HG02943 (cell line): ENCODE measurements around the gene CCDC70.
A peak's percentile ranks its signal among the peaks of the same experiment; 100 is the strongest.
"Not testable (repeated sequence)": the region's sequence is repeated elsewhere in the genome, so short reads cannot be mapped to it uniquely, and the experiment has no call there.

Experiments used
- ATAC-seq: cut with Tn5 transposase; IDR thresholded peaks from one replicate; pipeline ENCODE4 v1.9.1; 2021; ENCODE audit warnings: mild to moderate bottlenecking, low read depth, moderate library complexity; ENCODE audit not compliant: unreplicated experiment

The CCDC70 gene

DNA sequence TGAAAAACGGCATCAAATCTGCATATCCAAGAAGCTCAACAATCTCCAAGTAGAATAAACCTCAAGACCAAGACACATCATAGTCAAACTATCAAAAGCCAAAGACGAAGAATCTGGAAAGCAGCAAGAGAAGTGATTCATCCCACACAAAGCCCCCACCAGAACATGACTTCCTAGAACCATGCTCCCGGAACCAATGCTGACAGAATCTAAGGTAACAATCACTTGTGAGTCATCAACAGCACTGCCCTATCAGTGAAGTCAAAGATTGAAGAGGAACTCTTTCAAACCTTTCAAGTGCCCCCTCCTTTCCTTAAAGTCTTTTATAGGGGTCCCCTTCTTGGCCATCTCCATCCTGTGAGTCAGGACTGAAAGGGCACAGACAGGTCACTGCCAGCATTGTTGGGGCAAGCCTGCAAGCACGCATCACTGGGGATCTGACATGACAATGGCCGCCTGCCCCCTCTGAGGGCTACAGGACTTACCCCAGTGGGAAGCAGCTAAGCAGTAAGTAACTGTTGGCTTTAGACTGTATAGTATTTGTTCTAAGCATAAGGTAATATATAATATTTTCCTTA is at the start of gene CCDC70:
CCDC70 (plus strand) TSS at position 247 of the 578 bp plus-strand sequence. CDS start 3,443 bp downstream, outside the sequence.
- no peak for ATAC-seq

DNA sequence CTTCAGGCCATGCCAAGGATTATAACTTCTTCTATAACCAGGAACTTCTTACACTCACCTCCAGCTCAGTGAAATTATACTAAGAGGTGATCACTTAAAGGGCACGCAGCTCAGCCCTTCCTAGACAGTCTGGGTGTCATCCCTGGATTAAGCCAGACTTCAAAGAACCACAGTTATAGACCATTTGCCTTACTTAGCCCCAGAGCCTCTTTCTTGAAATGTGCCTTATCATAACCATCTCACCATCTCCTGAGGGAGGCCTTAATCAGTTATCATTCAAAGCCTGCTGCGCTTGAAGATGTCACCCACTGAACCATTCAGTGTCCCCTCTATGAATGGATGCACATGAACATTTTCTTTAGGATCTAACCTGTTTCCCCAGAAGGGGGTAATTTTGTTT is 47.7 kb upstream of the CCDC70 start:
- ATAC-seq, result no peak

DNA sequence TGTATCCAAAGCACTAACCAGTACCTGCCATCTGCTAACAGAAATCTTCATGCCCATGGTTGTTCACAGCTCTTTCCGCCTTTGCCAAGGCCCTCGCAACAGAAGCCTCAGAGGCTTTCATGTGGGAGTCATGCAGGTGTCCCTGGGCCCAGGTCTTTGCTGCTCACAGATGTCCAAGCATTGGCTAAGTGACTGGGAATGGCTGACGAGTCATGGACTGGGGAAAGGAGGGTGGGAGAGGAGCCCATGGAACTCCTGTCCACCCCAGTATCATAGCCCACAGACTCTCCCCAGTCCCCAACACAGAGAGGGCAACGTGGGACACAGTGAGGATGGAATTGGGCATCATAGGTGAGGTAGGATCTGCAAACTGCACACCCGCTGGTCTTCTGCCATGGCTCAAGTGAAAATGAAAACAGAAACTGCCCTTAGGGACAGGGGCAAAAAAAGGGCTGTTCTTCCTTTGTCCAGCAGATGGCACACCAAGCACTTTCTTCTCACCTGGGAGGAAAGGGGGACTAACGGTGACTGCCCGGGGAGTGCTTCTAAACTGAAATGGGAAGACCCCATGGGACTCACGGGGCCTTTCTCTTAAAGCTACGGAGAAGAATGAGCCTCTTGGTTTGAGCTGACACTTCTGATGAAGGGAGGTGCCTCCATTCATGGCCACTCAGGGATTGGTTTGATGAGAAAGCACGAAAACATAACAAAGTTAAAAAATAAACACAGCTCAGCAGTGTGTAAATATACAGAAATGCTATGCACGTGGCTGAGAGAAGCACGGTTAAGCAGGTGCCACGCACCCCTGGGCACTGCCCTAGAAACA is 46.7 kb upstream of the CCDC70 start:
- ATAC-seq, result peak; percentile 64

DNA sequence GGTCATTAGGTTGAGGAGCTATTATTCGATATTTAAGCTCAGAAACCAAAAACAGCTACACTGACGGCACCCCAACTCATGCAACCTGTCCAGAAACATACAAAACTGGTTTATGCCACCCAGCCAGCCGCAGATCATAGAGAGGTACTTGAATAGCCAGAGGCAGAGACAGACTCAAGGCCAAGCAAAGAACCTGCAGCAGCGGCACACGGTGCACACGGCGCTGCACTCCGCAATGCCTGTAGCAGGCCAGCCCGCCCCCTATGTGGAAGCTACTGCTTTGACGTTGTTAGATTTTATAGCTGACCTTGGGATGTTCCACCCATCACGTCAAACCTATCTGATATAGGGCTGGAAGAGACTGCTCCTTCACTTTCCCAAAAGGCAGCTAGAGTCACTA is 45.9 kb upstream of the CCDC70 start:
- no peak for ATAC-seq

DNA sequence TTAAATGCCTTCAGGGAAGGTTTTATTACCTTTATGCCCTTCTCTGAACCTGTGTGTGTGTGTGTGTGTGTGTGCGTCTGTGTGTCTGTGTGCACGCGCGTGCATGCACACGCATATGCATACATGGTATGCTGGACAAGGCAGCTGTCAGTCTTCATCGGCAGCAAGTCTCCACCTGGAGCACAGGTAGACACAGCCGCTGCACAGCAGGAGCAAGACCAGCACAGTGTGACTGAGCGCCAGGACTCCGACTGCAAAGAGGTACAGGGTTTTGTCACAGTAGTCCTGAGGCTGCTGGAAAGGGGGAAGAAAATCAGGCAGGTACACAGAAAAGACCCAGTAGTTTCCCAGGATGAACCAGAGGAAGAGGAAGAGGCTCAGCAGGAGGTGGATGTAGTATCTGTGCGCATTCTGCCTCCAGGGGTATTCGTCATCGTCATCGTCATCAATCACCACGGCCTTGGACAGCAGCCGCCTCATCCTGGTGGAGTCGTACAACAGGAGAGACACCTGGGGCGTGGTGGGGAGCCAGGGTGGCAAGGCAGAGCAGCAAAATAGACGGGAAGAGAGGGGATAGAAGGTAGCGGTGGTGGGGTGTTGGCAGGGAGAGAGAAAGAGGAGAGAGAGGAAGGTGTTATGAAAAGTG is 45.0 kb upstream of the CCDC70 start:
- ATAC-seq, result no peak

DNA sequence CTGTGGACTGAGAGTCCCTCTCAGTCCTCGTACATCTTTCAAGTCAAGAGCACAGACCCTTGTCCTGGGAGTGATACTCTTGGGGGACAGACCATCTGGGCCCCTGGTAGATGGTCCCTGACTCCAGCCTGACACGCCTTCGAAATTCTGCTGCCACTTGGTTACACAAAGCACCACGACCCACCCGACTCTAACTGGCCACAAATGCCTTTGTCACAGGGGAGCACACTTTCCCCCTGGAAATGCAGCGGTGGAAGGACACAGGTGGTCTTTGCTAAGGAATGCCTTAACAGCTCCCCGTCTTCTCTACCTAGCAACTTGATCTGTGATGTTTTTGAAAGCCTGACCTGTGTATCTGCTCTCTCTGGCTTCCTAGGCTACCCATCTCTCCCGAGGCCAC is 44.1 kb upstream of the CCDC70 start:
- ATAC-seq, result no peak

DNA sequence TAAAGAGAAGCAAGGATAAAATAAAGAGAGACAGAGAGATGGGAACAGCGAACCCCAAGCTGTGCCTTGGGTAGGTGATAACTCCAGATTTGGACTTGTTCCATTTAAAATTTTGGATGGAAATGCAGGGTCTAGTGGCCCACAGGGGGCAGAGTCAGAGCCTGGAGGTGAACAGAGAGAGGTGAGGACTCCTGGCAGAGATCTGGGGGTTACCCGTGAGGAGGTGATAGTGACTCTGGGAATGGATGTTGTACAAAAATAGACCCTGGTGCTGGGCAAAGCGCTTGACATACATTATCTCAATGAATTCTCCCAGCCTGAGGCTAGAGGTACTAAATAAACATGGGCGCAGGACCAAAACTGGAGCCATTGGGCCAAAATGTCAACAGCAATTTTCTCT is 43.5 kb upstream of the CCDC70 start:
- ATAC-seq, result no peak

DNA sequence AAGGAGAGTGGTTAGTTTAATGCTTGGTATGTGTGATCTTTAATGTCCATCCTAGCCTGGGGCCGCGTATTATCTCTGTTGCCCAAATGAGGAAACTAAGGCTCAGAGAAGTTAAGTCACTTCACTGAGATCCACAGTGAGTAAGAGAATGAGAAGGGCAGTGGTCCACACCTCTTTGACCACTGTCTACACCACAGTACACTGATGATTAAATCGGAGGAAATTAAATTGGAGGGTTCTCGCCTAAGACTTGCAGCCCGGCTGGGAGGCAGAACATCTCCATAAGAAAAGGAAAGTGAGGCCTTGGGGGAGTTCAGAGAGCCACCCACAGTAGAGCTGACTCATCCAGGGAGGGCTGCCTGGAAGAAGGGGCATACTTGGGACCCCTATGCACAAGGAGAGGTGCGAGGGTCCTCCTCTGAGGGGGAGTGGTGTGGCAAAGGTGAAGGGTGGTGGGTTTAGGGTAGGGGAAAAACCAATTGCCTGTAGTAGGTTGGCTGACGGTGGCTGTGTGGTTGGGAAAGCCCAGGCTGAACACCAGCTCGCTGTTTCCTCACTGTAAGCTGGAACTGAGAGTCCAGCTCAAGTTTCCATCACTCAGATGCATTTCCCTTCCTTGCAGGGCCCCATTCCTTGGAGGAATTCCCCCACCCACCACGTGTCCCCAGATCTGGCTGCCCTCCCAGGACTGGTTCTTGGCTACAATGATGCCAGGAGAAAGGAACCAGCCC is 42.8 kb upstream of the CCDC70 start:
- ATAC-seq, result no peak

DNA sequence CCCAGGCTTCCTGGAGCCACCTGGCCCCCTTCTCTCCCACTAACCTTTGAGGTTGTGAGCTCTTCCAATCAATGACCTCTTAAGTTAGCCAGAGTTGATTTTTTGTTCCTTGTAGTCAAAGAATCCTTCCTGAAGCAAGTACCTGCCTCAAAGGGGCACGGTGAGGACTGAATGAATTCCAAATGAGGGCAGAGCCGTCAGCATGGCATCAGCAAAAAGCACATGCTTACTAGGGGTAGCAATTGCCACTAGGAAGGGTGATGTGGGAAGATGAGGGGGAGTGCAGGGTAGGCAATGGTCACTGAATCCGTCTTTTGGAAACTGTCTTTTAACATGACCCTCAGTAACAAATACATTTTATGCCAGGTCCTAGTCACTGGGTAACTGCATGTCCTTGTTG is 42.2 kb upstream of the CCDC70 start:
- ATAC-seq, result no peak

DNA sequence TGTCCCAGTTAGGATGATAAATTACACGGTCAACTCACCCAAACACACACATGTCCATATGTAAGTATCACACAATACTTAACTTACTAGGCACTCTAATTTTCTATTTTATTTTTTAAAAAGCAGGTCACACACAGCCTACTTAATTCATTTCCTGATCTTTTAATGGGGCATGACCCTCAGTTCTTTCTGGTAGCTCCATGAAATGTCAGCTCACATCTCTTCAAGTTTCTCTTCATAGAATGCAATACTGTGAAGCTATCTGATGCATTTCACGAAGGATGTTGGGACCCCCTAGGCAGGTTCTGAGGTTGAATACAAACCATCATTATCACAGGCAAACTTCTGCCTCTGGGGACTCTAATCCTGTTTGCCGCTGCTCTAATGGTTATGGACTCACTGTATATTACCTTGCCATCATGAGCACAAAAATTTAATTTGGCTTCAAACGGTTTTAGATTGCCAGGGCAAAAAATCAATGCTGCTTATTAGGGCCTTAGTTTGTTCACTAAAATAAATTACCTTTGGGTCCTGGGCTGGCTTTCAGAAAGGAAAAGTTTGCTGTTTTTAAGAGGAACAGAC is 41.7 kb upstream of the CCDC70 start:
- ATAC-seq, result no peak

DNA sequence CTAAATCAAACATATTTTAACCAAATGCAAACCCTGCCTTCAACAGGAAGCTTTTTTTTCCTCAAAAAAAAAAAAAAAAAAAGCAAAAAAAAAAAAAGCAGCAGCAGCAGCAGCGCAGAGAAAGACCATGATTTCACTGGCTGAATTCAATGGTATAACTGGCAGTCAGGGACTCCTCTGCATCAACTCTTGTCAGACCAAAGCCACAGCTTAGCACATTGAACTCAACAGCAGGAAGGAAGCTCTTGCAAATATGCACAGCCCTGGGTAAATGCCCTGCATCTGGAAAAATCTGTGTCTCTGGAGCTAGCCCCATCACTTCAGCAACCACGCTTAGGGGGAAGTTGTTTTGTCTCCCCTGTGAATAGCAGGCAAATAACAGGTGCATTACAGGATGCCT is 40.2 kb upstream of the CCDC70 start:
- no peak for ATAC-seq

DNA sequence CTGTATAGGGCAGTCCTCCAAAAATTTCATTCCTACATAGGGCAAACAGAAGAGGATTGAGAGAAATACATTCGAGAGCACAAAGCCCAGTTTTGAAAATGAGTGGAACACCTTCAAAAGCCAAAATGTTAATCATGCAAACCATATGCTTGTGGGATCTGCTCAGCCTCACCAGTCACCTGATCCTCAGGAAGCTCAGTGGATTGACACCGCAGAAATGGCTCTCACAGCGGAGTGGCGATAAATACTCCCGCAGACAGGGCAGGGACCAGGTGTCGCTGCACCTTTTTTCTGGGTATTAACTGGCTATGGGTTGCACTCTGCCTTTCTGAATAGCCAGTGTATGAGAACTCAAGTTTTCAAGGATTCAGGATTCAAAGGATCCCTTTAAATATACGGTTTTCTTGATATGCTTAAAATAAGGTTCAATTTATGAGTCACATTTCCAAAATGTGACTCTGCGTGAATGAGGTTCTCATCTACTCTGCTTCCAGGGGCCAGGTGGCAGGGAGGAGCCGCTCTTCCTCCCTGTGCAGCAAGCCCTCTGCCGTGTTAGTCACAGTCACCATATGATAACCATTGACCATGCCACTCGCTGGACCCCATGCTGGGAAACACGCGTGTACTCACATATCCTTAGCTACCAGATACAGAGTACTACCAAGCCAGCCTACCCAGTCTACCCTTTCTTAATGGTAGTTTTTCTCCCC is 39.5 kb upstream of the CCDC70 start:
- no peak for ATAC-seq

DNA sequence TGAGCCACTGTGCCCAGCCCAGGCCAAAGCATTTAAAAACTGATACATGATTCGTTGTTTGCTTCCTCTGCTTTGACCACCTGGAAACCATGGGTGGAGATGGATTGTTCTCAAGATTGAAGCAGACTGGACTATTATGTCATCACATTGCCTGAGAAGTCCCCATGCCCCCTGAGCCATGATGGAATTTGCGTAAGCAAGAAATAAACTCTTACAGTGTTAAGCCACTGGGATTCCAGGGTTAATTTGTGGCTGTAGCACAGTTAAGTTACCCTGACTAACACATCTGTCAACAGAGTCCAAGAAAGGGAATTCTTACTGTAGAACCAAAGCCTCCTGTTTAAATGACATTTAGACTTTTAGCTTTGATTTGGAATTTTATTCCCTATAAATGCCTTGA is 38.4 kb upstream of the CCDC70 start:
- no peak for ATAC-seq

DNA sequence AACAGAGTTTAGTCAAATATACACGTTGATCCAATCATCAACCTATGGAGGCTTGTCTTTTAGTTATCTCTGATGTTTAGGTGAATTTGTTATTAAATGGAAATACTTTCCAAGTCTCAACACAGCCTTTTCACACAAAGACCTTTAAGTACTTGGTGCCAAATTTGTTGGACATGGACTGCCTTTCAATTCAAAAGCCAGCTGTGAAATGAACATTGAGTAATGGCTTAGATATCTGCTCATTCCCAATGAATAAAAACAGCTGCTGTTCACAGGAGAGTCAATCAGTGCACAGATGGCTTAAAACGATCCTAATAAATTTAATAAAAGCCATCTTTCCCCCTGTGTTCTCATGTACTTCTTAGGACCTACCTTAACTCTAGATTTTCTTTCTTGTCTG is 37.9 kb upstream of the CCDC70 start:
- no peak for ATAC-seq

DNA sequence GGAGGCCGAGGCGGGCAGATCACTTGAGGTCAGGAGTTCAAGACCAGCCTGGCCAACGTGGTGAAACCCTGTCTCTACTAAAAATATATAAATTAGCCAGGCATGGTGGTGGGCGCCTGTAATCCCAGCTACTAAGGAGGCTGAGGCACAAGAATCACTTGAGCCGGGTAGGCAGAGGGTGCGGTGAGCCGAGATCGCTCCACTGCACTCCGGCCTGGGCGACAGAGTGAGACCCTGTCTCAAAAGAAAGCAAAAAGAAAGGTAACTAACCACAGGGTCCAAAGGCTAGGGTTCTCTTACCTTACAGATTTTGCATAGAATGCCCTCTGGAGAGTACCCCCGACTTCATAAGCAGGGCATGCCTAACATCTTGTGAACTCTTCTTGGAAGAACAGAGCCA is 37.1 kb upstream of the CCDC70 start:
- ATAC-seq, result not testable (repeated sequence)

DNA sequence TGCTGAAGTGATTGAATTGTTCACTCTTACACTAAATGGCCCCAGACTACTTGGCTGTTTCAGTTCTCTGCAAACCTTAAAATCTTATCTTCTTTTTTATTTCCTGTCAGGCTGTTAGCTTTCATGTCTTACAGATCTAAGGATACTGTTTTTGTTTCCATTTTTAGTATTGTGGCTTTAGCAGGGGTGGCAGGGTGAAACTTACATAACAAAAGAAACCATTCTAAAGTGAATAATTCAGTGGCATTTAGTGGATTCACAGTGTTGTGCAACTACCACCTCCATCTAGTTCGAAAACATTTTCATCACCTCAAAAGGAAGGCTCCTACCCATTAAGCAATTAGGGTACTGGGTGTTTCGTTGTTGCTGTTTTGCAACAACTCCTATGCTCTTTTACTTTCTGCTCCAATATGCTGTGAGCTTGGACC is 36.6 kb upstream of the CCDC70 start:
- ATAC-seq, result no peak

DNA sequence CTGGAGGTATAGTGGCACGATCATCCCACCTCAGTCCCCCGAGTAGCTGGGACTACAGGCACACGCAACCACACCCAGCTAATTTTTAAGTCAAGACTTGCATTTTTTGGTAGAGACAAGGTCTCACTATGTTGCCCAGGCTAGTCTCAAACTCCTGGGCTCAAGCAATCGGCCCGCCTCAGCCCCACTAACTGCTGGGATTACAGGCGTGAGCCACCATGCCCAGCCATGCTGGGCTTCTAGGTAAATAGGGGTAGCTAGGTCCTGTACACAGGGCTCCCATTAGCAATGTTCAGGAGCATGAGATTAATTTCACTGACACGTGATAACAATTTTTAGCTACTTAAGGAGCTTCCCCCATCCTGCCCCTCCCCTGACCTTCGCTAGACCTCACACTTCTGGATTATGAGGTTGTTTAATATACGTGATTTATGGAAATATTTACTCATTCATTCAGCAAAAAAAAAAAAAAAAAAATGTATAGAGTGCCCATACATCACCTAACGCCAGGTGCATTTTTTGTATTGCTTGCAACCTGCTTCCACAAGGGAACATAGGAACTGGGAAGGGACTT is 36.0 kb upstream of the CCDC70 start:
- no peak for ATAC-seq

DNA sequence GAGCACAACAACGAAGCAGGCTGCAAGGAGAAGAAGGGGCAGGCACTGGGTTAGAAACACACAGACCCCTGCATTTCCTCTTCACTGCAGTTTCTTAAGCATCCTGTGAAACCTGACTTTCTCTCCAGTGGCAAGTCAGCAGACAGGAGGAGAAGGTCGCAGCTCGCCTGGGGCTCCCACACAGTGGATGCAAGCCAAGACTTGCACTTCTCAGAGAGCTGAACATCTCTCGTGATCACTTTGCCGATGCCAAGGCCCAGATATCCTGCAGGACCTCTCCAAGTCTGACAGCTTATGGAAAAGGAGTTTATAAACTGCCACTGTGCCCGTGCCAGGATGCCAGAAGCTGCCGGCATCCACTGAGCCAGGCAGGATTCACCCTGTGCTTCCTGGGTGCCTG is 35.2 kb upstream of the CCDC70 start:
- no peak for ATAC-seq

DNA sequence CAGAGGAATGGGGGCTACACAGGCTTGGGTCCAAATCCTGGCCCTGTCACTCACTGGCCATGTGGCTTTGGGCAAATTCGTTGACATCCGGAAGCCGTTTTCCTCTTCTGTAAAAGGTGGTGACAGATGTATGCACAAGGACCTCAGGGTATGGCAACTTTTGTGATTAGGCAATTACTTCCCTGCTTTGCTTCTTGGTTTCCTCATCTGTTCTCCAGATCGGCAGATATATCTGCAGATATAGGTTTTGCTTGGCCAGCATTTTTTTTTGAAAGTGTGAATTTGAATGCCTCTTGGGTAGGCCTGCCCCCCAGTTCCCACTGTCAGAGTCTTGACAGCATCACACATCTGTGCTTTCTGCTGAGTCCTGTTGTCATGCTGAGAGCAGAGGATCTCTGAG is 34.5 kb upstream of the CCDC70 start:
- no peak for ATAC-seq
